ENCODE results near the gene KIF12.

- no peak for TF ChIP-seq CTCF (IDR thresholded peaks at IDR 0.05; ENCODE audit: low read depth, low read length, poor library complexity, severe bottlenecking)
- TF ChIP-seq EZH2phosphoT487 (IDR thresholded peaks at IDR 0.05; ENCODE audit: borderline replicate concordance, low read length), result no peak
These were observed 814 bp downstream of the KIF12 start for GRCh38 chr9:114098021-114098935.
